Measurements from ENCODE around the gene SPATA4.

The SPATA4 gene

DNA sequence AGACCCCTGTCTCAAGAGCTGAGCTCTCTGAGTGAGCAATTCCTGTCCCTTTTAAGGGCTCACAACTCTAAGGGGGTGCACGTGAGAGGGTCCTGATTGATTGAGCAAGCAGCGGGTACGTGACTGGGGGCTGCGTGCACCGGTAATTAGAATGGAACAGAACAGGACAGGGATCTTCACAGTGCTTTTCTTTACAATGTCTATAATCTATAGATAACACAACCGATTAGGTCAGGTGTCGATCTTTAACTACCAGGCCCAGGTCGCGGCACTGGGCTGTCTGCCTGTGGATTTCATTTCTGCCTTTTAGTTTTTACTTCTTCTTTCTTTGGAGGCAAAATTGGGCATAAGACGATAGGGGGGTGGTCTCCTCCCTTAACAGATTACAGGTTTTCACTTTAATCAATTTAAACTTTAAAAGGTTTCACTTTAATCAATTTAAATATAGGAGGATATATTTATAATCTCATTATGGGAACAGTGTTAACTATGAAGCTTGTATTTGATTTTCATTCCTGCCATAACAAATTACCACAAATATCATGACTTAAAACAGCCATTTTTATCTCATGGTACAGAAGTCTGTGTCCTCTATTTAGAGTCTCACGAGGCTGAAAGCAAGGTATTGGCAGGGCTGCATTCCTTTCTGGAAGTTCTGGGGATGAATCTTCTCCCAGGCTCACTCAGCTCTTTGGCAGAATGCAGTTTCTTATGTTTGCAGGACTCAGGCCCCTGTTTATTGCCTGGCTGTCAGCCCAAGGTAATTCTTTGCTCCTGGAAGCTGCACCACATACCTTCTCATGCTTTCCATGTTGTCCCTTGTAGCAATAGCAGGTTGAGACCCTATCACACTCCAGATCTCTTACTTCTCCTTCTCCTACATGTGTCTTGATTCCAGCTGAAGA, 5.2 kb downstream of the SPATA4 start:
- DNase-seq = no peak

DNA sequence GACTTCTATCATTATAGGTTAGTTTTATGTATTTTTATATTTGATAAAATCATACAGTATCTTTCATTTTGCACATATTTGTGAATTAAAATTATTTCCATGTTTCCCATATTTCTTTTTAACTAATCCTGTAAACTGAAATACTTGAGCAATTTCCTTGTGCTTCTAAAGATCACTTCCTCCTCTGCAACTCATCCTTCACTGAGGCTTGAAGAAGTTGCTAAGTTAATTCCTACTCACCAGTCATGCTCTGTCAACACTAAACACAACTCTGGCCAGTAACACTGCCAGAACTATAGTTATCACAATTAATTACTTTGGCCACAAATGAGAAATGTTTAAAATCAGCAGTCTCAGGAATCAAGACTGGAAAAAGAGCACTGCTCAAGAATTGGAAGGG, 6.7 kb downstream of the SPATA4 start:
- DNase-seq = no peak

DNA sequence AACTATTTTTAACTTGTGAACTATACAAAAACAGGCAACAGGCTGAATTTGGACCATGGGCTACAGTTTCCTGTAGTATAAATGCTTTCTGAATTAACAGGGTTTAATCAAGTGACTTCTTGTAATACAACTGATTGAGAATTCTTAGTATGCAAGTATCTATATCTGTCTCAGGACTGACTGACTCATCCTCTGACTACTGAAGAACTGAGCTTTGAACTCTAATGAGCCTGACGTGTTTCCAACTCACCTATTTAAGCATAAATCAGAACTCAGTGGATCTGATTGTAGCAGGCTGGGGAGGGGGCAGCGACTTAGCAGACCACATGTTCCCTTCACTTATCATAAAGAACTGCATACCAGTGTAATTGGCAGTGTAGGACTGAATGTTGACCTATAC, 7.8 kb downstream of the SPATA4 start:
- no peak for DNase-seq

DNA sequence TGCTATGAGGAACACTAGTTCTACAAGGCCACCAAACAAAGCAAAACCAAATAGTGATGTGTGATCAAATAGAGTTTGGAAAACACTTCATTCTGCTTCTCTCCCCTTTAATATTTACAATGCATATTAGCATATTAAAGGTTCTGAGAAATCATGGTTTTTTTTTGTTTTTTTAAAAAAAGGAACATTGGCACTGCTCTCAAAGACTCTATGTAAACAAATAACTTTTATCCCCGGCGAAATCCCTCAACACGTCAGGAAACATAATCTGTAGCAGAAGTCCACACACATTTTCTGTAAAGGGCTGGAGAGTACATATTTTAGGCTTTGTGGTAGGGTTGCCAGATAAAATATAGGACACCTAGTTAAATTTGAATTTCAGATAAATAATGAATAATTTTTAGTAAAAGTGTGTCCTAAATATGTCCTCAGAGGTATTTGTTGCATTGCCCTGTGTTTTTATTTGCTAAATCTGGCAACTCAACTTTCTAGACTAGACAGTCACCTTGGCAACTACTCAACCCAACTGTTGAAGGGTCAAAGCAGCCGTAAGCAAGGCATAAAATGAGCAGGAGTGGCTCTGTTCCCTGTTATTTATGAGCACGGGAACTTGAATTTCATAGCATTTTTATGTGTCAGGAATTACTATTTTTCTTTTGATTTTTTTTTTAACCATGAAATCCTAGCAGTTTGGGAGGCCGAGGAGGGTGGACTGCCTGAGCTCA, 8.6 kb downstream of the SPATA4 start:
- DNase-seq = no peak

DNA sequence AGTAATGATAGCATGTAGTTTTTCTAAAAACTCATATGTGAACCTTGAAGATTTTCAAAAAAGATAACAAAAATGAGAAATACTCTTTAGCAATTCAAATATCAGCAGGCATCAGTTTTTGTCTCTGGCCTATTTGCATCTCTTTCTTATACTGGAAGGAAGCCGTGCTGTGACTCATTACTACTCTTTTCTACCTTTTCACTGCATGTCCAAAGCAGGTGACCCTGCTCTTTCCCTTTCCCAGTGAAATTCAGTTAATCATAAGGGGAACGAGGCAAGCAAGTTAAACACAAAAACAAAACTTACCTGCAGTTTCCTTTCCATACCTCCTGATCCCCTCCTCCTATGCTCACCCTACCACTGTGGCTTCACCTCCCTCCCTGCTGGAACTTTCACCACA, 9.3 kb downstream of the SPATA4 start:
- DNase-seq = peak; percentile 11

DNA sequence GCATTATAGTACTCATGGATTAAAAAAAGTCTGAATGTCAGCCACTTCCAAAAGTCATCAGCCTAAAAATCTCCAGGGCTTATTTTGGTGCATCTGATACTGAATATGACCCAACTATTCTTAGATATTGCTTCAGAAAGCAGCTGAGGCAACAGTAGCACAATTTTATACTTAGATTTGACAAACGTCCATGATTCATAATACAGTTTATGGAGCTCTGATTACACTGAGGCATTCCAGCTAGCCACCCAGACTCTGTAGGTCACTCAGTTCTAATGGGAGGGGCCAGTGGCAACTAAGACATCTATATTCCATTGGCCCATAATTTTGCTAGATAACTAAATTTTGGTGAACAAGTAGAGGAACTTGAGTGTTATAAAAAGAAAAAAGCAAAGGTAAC, 10.3 kb downstream of the SPATA4 start:
- no peak for DNase-seq

DNA sequence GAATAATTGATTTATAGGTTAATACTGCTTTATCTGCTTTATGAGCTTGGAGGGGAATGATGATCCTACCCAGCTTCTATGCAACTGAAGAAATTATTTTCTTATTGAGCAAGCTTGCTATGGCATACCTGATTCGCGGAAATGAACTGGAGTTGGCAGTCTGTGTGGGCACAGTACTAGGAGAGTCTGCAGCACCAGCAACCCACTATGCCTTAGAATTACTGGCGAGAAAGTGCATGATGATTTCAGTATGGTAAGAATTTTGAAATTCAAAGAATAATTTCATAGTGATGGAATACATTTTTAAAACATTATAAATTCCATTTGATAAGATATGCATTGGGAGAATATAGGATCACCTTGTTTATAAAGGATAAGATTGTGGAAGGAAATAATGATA, 32.3 kb downstream of the SPATA4 start:
- no peak for DNase-seq

DNA sequence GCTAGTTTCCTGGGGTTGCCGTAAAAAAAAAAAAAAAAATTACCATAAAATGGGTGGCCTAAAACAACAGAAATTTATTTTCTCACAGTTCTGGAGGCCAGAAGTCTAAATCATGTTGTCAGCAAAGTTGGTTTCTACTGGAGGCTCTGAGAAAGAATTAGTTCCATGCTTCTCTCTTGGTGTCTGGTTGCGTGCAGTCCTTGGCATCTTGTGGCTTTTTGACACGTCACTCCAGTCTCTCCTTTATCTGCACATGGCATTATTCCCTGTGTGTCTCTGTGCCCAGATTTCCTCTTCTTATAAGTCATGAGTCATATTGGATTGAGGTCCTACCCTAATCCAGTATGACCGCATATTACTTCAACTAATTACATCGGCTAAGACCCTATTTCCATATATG, 38.7 kb downstream of the SPATA4 start:
- DNase-seq = no peak

DNA sequence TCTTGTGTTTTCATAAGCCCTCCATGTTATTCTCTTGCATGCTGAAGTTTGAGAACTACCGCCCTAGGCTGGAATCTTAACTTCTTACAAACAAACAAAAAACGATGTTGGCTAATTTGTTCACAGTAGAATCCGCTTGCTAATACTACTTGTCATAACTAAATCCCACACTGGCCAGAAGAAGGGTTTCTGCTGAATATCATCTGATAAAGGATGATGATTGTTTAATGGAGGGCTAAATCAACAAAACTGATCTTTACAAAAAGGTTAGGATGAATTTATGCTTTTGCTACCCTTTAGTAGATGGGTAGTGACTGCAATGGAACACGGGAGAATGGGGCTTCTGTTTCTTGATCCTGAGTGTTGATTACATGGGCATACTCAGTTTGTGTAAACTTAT, 42.3 kb downstream of the SPATA4 start:
- DNase-seq = no peak

DNA sequence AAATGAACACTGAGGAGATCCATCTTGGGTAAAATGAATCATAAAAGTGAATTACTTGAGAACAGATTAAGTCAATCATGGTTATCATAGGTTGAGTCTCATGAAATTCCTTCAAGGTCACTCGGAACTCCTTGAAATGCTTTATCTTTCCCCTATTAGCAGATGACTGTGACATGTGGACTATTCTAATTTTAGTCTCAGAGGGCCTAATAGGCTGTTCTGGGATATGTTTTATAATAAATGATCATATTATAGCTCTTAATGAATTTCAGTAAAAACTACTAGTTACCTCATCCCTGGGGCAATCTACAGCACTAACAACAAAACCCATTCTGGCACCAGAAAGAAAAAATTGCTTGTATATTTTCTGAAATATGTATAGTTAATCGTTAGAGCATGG, 44.7 kb downstream of the SPATA4 start:
- DNase-seq = no peak

DNA sequence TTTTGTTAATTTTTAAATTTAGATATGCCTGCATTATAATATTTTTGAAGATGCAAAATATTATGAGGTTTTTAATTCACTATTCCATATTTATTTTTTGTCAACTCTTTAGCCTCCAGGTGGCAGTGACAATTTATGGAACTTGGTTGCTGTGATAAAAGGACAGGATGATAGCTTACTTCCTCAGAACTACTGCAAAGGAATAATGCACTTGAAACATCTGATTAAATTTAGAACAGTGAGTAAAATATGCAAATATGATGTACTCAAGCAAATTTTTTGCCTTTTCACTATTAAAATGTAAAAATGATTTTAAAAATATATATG, 45.1 kb downstream of the SPATA4 start:
- DNase-seq = peak; percentile 0

DNA sequence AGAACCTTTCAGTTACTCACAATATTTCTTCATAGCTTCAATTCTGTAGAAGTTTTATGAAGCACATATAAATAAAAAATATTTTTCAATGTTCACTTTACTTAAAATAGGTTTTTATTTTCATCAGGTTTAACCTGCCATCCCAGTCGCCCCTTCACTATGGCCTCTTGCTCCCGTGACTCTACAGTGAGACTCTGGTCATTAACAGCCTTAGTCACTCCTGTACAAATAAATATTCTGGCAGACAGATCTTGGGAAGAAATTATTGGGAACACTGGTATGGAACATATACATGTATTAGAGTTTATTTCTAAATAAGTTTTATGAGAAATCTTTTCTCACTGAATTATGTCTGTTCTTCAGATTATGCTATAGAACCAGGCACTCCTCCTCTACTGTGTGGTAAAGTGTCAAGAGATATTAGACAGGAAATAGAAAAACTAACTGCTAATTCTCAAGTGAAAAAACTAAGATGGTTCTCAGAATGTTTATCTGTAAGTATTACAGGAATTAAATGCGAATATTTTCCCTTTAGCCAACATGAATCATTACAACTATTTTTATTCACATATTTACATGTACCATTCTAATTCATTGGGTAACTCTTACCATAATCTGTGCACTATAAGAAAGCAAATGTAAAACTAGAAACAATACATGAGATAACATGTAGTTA, 45.6 kb downstream of the SPATA4 start:
- DNase-seq = no peak

DNA sequence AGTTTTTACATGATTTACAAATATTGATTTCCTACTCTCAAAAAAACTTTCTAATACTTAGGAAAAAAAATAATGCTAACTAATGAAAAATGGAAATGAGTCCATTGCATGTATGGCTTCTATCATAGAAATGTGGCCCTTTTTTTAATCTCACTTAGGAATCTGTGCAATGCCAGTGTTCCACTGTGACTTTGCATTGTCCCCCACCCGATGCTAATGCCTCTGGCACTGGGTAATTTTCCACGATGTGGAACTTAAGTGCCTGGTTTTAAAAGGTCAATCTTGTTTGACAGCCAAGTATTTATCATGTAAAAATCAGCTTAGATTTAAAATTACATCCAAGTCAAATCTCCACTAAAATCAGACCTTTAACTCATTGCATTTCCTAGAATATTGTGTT, 53.1 kb downstream of the SPATA4 start:
- no peak for DNase-seq

DNA sequence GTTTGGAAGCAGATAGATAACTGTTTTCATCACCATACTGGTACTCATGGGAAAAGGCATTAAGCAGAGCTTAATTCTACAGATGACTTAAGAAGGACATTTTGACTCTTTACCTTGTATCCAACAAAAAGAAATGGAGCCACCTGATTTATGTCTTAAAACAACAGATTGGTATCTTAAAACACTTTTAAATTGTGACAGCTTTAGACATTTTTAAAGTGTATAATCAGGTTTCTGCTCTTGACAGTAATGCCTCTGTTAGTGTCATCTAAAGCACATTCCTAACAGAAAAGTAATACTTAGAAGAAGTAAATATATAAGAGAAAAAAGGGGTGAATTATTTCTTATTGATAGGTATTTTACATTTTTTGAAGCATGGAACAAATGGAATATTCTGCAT, 55.9 kb downstream of the SPATA4 start:
- DNase-seq = no peak

DNA sequence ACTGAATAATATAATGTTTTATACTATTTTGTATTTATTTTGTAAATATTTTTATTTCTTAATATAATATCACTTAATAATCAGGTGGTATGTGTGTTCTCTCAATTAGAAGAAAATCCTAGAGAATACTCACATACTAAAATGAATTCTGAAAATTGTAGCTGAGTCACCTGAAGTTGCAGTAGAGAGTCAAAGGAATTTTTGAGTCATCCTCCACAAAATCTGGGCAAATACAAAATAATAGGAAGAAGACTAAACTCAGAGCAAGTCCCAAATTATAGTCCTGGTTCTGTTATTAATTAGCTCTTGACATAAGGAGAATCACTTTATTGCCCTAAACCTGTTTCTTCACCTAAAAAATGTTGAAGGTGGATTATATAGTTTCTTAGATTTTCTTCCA, 57.8 kb downstream of the SPATA4 start:
- DNase-seq = no peak

DNA sequence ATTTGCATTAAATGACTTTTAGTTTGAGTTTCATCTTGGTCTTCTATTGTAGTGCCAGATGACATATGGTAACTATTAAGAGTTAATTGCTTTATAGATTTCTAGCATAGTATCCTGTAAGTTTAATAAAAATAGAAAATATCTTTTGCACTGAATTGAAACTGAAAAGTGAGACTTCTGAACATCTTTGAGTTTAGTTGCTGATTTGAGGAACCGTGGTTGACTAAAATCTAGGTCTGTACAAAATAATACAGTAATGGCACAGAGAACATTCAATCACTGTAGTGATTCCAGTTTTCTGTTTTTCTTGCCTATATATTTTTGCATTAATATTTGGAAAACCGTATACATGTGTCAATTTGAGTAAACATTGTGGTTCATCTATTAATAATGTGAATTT, 60.7 kb downstream of the SPATA4 start:
- no peak for DNase-seq

Data from NCI-H526 treated with DMSO at 0.1 percent for 48 hours (cell line).